Stimulated activated naive CD8-positive, alpha-beta T cell treated with anti-CD3 and anti-CD28 coated beads, Interleukin-15, Interleukin-2, amounts not matched to agents 100 U/mL and 50 U/mL, for 24 hours (primary cell): Measurements from ENCODE around the gene FOXO6.
"Not testable (repeated sequence)": the region's sequence is repeated elsewhere in the genome, so short reads cannot be mapped to it uniquely, and the experiment has no call there.

ENCODE experiments used
- ATAC-seq: fragments of 150-1000 bp; cut with Tn5 transposase; one replicate; pipeline ENCODE4 v1.10.0; 2021
- DNase-seq: peaks from one replicate; pipeline ENCODE4 v3.0.0; 2021

The FOXO6 gene

DNA sequence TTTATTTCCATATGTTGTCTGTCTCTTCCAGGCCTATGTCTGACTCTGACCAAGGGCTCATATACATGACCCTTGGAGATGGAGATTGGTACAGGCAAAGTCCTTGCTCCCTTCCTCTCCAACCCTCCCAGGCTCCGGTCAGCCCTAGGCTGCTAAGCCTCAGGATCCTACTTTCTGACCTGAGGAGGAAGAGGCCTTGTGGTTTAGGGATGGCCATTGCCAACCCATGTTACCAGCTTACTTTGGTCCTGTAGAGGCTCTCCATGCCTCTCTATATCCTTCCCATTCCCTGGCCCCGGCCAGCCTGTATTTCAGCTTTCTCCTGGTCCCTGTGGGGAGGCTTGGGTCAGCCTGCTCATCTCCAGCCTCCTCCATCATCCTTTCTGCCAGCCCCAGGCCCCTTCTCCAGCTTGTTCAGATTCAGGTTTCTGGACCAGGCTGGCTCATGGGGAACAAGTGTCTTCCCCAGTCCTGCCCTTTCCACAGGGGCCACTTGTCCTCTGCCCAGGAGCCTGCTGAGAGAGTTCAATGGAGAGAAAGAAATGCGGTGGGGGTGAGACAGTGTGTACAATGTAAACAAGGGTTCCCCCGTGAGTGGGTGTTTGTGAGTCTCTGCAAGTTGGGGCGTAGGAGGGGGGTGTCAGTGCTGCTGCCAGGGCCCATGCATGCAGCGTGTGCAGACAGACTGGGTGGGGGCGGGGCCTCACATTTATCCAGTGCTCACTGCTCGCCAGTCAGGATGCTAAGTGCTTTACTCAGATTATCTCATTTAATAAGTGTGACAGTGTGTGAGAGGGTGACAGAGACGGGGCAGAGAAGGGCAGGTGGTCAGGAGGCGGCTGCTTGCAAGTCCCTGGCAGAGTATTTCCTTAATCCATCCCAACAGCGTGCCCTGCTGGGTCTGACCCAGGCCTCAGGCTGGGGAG, 31.3 kb upstream of the FOXO6 start:
- no peak for ATAC-seq
- DNase-seq = no peak

DNA sequence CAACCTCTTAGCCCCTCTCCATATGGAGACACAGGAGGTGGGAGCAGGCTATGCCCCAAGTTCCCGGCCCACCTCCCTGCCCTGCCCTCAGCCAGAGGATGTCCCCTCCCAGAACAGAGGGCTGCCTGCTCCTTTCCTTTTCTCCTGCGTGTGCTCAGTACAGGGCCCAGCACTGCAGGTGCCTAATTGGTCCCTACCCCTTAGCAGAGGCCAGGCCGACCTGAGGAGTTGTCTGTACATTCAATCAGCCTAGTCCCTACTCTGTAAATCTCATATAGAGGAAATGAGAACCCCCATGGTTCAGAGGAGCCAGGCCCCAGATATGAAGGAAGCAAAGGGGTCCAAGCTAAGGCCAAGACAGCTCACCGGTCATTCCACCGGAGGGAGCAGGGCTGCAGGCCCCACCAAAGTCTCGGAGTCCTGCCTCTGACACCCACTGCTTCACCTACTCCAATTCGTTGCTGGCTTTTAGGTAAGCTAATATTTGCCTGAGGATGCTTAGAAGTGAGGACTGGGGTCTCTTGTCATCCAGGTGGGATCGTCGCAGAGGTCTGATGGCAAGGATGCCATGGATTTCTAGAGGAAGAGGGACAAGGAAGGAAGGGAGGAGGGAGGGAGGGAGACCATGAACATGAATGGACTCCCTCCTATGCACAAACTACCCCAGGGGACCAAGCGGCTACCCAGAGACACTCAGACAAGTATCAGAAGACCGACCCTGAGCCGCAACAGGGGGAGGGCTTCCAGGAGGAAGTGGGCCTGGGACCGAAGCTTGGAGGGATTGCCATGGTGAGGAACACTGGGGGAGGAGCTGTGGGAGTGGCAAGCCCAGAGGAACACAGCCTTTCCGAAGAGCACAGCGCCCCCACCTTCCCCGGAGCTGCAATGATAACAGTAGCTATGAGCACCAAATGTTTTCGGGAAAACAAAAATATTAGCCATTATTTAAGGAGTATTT, 30.4 kb upstream of the FOXO6 start:
- no peak for ATAC-seq
- no peak for DNase-seq

DNA sequence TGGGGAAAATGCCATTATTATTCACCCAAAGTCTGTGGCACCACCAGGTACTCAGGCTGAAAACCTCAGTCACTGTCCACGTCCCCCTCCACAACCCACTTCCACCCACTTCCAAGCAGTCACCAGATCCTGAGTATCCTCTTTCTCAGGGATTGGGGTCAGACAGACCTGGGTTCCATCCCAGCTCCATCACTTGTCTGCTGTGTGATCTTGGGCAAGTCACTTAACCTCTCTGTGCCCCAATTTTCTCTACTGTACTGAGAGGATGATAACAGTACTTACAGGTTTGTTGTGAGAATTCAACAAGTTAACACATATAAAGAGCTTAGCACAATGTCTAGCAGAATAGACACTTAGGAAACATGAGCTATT, 29.7 kb upstream of the FOXO6 start:
- DNase-seq = no peak
- no peak for ATAC-seq

DNA sequence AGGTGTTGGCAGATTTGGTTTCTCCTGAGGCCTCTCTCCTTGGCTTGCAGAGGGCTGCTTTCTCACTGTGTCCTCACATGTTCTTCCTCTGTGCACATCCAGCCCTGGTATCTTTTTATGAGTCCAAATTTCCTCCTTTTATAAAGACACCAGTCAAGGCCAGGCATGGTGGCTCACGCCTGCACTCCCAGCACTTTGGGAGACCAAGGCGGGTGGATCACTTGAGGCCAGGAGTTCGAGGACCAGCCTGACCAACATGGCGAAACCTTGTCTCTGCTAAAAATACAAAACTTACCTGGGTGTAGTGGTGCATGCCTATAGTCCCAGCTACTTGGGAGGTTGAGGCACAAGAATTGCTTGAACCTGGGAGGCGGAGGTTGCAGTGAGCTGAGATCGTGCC, 29.1 kb upstream of the FOXO6 start:
- not testable (repeated sequence) for ATAC-seq, DNase-seq

DNA sequence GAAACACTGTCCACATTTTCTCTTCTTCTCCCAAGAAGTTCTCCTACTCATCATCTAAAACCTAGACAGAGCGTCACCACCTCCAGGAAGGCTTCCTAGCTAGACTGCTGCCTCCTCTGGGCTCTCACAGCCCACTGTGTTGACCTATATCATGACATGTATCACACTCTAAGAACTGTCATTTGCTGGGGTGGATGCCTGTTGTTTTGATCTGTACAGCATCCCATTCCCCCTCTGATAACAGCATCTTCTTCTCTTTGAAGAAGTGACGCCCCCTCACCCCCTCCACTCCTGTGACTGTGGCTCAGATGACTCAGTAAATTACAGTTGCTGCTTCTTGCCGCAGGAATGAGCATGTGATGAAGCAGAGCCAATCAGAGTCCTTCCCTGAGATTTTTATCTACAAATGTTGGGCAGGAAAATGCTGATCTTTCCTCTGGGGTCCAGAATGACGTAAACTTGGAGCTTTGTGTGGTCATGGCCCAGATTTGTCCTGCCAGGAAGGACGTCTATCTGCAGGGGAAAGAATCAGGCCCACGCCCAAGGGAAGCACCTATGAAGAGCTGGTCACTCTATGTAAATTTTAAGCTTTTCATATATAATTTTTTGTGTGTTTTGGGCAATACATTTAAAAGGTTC, 28.0 kb upstream of the FOXO6 start:
- ATAC-seq = peak; percentile 69
- no peak for DNase-seq

- ATAC-seq (no peak), DNase-seq (no peak)
Observed at GRCh38 chr1:41338820-41339219, 22.4 kb upstream of the FOXO6 start.

GRCh38 chr1:41340655-41341364, 20.4 kb upstream of the FOXO6 start:
- DNase-seq (no peak), ATAC-seq (no peak)

GRCh38 chr1:41341365-41341683, 19.9 kb upstream of the FOXO6 start:
- no peak for DNase-seq
- ATAC-seq = no peak

DNA sequence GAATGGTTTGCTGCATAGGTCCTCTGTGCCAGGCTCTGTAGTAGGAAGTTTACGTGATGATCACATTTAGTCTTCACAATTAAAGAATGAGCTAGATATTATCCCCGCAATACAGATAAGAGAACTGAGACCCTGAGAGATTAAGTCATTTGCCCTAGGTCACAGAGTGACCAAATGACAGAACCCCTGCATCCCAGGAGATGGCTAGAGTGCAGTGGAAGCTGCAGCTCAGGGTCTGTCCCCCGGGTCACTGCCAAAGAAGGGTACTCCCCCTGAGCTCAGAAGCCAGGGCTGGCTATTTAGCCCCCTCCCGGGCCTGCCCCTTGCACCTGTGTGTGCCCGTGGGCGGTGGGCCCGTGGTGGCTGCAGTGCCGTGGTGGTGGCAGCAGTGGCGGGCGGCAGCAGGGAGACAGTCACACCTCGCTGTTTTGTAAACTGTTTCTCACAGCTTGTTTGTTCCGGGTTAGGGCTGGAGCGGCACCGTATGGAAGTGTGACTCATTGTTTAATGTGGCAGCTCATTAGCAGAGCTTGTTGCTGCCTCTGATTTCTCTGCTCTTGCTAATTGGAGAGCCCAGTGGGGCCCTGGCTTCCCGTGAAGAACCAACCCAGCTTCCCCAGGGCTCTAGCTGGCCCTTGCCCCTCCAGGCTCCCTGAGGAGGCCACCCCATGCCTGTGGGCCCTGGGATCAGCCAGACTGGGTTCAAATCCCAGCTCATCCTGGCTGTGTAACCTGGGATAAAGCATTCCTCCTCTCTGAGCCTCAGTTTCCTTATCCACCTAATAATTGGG, 19.3 kb upstream of the FOXO6 start:
- no peak for DNase-seq
- no peak for ATAC-seq

DNA sequence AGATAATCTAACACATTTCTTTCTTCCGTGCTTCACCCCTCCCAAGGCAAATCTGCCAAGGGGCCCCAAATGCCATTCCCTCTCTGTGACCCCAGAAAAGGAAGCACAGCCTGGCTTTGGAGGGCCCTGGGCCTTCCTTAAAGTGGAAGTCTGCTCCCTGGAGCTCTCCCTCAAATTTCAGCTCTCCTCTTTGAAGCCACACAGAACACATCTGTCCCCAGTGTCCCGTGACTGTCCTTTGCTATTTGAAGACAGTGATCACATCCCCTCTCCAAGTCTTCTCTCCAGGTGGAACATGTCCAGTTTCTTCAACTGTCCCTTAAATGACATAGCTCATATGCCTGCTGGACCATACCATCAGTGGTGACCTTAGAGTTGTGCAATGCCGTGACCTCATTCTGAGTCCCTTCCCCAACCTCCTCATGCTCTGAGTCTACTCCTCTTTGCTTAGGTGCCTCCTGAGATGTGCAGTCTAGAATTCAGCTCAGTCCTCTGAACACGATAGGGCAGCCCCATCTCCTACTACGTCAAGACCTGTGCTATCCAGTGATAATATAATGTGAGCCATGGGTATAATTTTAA, 18.4 kb upstream of the FOXO6 start:
- ATAC-seq = no peak
- DNase-seq = no peak

DNA sequence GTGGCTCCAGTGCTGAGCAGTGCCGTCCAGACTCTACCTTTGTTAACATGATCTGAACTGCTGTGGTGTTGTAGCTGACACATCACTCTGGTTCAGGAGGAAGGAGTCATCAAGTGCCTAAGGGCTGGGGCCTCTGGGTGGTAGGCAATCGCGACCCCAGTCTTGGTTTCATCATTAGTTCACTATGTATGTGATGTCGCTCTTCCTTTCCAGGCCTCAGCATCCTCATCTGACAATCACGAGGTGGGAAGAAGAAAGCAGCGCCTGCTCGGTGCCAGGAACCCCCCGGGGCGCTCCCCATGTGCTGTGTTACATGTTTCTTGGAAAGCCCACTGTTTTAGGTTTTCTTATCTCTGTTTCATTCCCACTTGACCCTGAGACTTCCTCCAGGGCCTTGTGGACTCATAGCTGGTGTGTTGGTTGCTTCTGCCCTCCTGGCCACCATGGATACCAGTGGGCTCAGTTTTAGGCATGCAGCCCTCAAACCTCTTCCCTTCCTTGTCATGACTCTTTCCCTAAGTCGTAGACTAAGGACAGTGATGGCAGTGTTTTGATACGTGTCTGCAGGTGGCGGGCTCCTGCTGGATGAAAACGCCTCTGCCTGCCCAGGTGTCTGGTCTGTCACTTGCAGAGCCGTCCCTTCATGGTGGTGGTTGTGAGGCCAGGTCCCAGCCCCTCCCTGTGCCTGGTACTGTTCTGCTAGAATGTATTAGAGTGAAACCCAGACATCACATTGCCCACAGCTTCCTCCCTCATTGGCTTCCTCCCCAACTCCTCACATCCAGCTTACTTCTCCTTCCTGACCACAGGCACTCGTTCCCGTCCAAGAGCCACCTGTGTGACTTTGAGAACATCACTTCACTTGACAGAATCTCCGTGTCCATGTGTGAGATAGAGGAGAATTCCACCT, 17.2 kb upstream of the FOXO6 start:
- DNase-seq = no peak
- peak; percentile 26 for ATAC-seq

GRCh38 chr1:41344708-41345159, 16.5 kb upstream of the FOXO6 start:
- no peak for DNase-seq
- ATAC-seq = peak; percentile 69

GRCh38 chr1:41345434-41346075, 15.7 kb upstream of the FOXO6 start:
- DNase-seq (no peak), ATAC-seq (no peak)

DNA sequence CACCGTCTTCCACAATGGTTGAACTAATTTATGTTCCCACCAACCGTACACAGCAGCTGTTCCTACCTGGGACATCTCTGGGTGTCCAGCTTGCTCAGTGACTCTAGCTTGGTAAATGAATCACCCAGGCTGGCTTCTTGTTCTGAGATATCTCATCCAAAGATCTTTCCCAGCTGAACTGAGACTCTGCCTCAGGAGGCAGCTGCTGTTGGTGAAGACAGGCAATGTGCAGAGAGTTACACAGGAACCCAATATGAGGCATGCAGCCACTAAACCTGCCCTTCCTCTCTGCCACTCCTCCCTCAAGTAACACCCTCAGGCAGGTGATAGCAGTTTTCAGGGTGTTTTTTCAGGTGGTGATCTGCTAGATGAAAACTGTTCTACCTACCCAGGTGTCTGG, 14.0 kb upstream of the FOXO6 start:
- DNase-seq = no peak
- ATAC-seq = no peak

GRCh38 chr1:41348394-41348793, 12.8 kb upstream of the FOXO6 start:
- no peak for ATAC-seq
- DNase-seq = no peak

DNA sequence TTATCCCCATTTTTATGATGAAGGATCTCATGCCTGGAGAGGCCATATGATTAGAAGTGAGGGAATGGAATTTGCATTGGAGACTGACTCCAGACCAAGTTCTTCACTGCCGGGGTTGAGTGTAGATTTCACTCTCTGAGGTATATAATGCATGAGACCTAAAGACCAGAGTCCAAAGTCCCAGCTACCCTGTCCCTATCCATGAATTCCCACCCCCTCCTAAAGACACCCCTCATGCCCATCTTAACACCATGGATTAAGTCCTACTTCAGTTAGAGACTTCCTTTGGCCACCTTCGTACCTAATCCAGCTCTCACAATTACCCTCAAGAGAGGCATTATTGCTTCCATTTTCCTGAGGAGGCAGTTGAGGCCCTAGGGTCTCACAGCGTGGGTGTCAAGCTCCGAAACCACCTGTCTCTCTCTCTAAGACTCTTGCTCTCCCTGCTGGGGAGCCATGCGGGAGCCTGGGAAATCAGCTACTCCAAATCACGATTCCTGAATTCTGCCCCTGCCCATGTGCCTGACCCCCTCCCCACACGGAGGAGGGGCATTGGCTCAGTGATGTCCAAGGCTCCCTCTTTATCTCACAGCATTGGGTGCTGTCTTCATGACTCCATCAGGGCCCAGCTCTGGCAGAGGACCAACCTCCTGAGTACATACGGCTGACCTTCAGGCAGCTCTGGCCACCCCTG, 11.7 kb upstream of the FOXO6 start:
- no peak for ATAC-seq

GRCh38 chr1:41350055-41350378, 11.2 kb upstream of the FOXO6 start:
- ATAC-seq = no peak
- no peak for DNase-seq

More for the DNA sequence above, 11.7 kb upstream of the FOXO6 start:
- no peak for DNase-seq

DNA sequence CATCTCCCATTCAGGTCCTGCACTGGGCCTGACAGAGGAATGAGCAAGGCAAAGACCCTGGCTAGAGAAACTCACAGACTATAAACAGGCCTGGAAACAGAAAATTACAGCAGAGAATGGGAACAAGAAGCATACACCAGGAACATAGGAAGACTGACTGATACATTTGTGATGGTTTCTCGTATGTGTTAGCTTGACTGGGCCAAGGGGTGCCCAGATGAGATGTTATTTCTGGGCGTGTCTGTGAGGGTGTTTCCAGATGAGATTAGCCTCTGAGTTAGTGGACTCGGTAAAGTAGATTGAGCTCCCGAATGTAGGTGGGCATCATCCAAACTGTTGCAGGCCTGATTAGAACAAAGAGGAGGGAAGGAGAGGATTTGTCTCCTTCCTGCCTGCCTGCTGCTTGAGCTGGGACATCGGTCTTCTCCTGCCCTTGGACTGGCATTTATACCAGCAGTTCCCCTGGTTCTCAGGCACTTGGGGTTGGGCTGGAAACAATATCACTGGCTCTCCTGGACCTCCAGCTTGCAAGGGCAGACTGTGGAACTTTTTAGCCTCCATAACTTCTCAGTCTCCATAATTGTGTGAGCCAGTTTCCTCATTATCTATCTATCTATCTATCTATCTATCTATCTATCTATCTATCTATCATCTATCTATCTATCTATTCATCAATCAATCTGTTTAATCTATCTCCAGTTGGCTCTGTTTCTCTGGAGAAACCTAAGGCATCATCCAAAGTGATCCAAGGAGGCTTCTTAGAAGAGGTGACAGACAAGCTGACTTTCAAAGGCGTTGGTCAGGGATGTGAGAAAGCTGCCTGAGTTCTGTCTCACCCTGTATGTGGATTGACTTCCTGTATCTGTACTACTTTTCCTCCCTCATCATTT, 9.7 kb upstream of the FOXO6 start:
- DNase-seq (no peak), ATAC-seq (no peak)
